K562 (cell line): ENCODE measurements around the gene TEPSIN. TPM values are rescaled to one million over a fixed set of nuclear protein-coding genes. Genes with fewer than 3 reads are reported as not detected.

ENCODE experiments used
- ATAC-seq: fragments of 200-7000 bp; cut with Tn5 transposase; 3 replicates; pipeline ENCODE4 v1.9.1; 2020; ENCODE audit warnings: moderate library complexity
- BruUV-seq: library from RNA; stranded (reverse); fragments of 400-500 nt; replicated peaks from 2 replicates; lab custom pipeline; 2021; lab: Mats Ljungman, UMichigan
- CTCF ChIA-PET: fragments of 300-600 bp; formaldehyde crosslinking; extraction: SDS; loops from one replicate; lab custom pipeline; 2021; ENCODE audit warnings: low intra/inter-chr PET ratio; lab: Yijun Ruan, JAX
- POLR2A ChIA-PET: fragments of 300-600, 350-650 bp; sonication (Branson Sonifier 250); formaldehyde crosslinking; extraction: SDS; loops from one replicate; lab custom pipeline; 2021; ENCODE audit warnings: antibody characterized with exemption, inconsistent platforms; lab: Yijun Ruan, JAX
- DNase-seq, 4 experiments: peaks; one replicate each; pipeline versions ENCODE4 v3.0.0 to v3.0.0-alpha.2; 2011 to 2018; ENCODE audit warnings: low spot score in 3 of 4, mixed read lengths in 3 of 4; ENCODE audit errors: extremely low read depth in 1 of 4
- FAIRE-seq: peaks from 2 replicates; lab custom pipeline; 2011; peaks lifted over from hg19 to GRCh38; lab: Jason Lieb, UNC
- H2AFZ ChIP-seq: 2 replicates; pipeline ENCODE4 v1.6.0; 2011; ENCODE audit warnings: low read depth, low read length, control low read depth, inconsistent platforms
- H3K27ac ChIP-seq: fragments of 200-600 bp; 3 replicates; pipeline ENCODE4 v1.8.0; 2011; ENCODE audit warnings: low read depth, mild to moderate bottlenecking, control low read depth, inconsistent platforms, low read length, moderate library complexity, mixed read lengths; ENCODE audit errors: extremely low read depth
- H3K27me3 ChIP-seq, 2 experiments: fragments of 300-600 bp in 1 of 2; 2 replicates in 1 of 2; 3 replicates in 1 of 2; pipeline versions ENCODE4 v1.6.0 to v1.8.0; 2011; ENCODE audit warnings: inconsistent platforms in 2 of 2, low read length in 2 of 2, mild to moderate bottlenecking in 1 of 2, mixed read lengths in 1 of 2, moderate library complexity in 1 of 2; ENCODE audit not compliant: control insufficient read depth in 2 of 2, insufficient read depth in 2 of 2
- H3K36me3 ChIP-seq: fragments of 300-600 bp; 3 replicates; pipeline ENCODE4 v1.8.0; 2011; ENCODE audit warnings: mild to moderate bottlenecking, low read length, inconsistent platforms; ENCODE audit not compliant: control insufficient read depth, insufficient read depth
- H3K4me1 ChIP-seq, 2 experiments: fragments of 200-600 bp in 1 of 2; replicated peaks in 1 of 2; 2 replicates in 1 of 2; 3 replicates in 1 of 2; pipeline versions ENCODE4 v1.5.1 to v1.8.0; 2011; ENCODE audit warnings: inconsistent platforms in 2 of 2, low read length in 2 of 2, mild to moderate bottlenecking in 1 of 2, mixed read lengths in 1 of 2, moderate library complexity in 1 of 2; ENCODE audit not compliant: control insufficient read depth in 2 of 2, insufficient read depth in 2 of 2
- H3K4me2 ChIP-seq: 2 replicates; pipeline ENCODE4 v1.6.1; 2011; ENCODE audit warnings: low read length, control low read depth, inconsistent platforms, mixed read lengths; ENCODE audit not compliant: insufficient read depth
- H3K4me3 ChIP-seq: fragments of 200-600 bp; sonication (generic), shearing (Covaris generic); 2 replicates; pipeline ENCODE4 v1.5.1; 2016; ENCODE audit warnings: control low read depth, inconsistent platforms
- H3K79me2 ChIP-seq: fragments of 200-600 bp; 3 replicates; pipeline ENCODE4 v1.8.0; 2011; ENCODE audit warnings: low read length, inconsistent platforms; ENCODE audit not compliant: control insufficient read depth, insufficient read depth
- H3K9ac ChIP-seq, 2 experiments: 2 replicates each; pipeline versions ENCODE4 v1.6.0 to v1.6.1; 2011; ENCODE audit warnings: low read depth in 2 of 2, low read length in 2 of 2, control low read depth in 1 of 2, inconsistent platforms in 1 of 2, mild to moderate bottlenecking in 1 of 2, mixed read lengths in 1 of 2; ENCODE audit not compliant: insufficient read depth in 1 of 2
- H3K9me1 ChIP-seq: one replicate; pipeline ENCODE4 v1.6.0; 2011; ENCODE audit warnings: inconsistent platforms, mild to moderate bottlenecking, low read length, moderate library complexity; ENCODE audit not compliant: control insufficient read depth, insufficient read depth
- H3K9me3 ChIP-seq: replicated peaks from 2 replicates; pipeline ENCODE4 v1.5.1; 2011; ENCODE audit warnings: low read depth, low read length, inconsistent platforms; ENCODE audit not compliant: control insufficient read depth, insufficient read depth
- H4K20me1 ChIP-seq: replicated peaks from 2 replicates; pipeline ENCODE4 v1.6.1; 2011; ENCODE audit warnings: low read length, inconsistent platforms, mixed read lengths; ENCODE audit not compliant: control insufficient read depth, insufficient read depth
- C11orf30 ChIP-seq: fragments of 450-650 bp; IDR thresholded peaks from 2 replicates; pipeline ENCODE4 v1.6.1; 2016; ENCODE audit warnings: low read depth, mild to moderate bottlenecking
- CC2D1A ChIP-seq: fragments of 450-650 bp; IDR thresholded peaks from 2 replicates; pipeline ENCODE4 v1.6.1; 2017; ENCODE audit warnings: mild to moderate bottlenecking
- FOS ChIP-seq: IDR thresholded peaks from 3 replicates; pipeline ENCODE4 v1.6.1; 2011; ENCODE audit not compliant: insufficient read length; ENCODE audit errors: extremely low read depth
- HDAC3 ChIP-seq: fragments of 450-650 bp; IDR thresholded peaks from 2 replicates; pipeline ENCODE4 v1.6.1; 2018; ENCODE audit warnings: borderline replicate concordance, mild to moderate bottlenecking, moderate library complexity; ENCODE audit not compliant: partially characterized antibody
- KLF6 ChIP-seq: fragments of 250-450 bp; sonication (Bioruptor Pico); IDR thresholded peaks from 2 replicates; pipeline ENCODE4 v1.4.0; 2020; ENCODE audit warnings: mild to moderate bottlenecking, moderate library complexity, borderline replicate concordance
- MCM2 ChIP-seq: fragments of 450-650 bp; IDR thresholded peaks from 2 replicates; pipeline ENCODE4 v1.6.1; 2017; ENCODE audit warnings: low read depth, mild to moderate bottlenecking
- TRIM24 ChIP-seq, 2 experiments: fragments of 450-650 bp; IDR thresholded peaks; 2 replicates each; pipeline ENCODE4 v1.6.1; 2016
- YBX1 ChIP-seq: fragments of 450-650 bp; IDR thresholded peaks from 2 replicates; pipeline ENCODE4 v1.7.1; 2016; ENCODE audit warnings: mild to moderate bottlenecking
- ZNF165 ChIP-seq: fragments of 250-450 bp; sonication (Bioruptor Pico); IDR thresholded peaks from 2 replicates; pipeline ENCODE4 v1.4.0; 2020; ENCODE audit warnings: borderline replicate concordance
- whole genome bisulfite sequencing: fragments of 100-300 bp; shearing (Covaris generic); methylation state at CpG from one replicate; pipeline ENCODE4 v1.1.6; 2016; ENCODE audit warnings: low coverage, mixed read lengths; ENCODE audit not compliant: insufficient coverage; ENCODE audit errors: missing lambda C conversion rate; 5-methylcytosine and 5-hydroxymethylcytosine counted together
- in situ Hi-C: fragments of 300-500 bp; cut with MboI; formaldehyde crosslinking; loops from 4 replicates; pipeline ENCODE4 v1.15.0; 2018; ENCODE audit warnings: inconsistent platforms, mixed read lengths
- intact Hi-C: fragments of 100-400 bp; cut with micrococcal nuclease; formaldehyde crosslinking; loops from 2 replicates; pipeline ENCODE4 v1.14.2; 2022
- polyA plus RNA-seq, 8 experiments: library from polyadenylated mRNA; depleted of rRNA in 4 of 8; stranded (reverse) in 5 of 8; unstranded in 3 of 8; fragments of >200 nt; fragmentation: Nextera tagmentation in 2 of 8; fragmentation: Illumina TruSeq in 1 of 8; extraction: Ambion mirVana in 2 of 8; extraction: Trizol in 1 of 8; gene quantifications; 2 replicates each; pipeline versions ENCODE4 v1.2.1 to v1.2.3, GENCODE V29; 2011 to 2014; ENCODE audit warnings: inconsistent platforms in 1 of 8, missing spikeins in 1 of 8
- total RNA-seq, 7 experiments: library from RNA; depleted of rRNA in 6 of 7; stranded (reverse); fragments of >200 nt in 6 of 7; fragmentation: Illumina TruSeq in 2 of 7; extraction: Trizol in 2 of 7; gene quantifications; 2 replicates each; pipeline versions ENCODE4 v1.2.1 to v1.2.3, GENCODE V29; 2011 to 2021; ENCODE audit warnings: low replicate concordance in 1 of 7
- TF ChIP-seq, protein P1 (sequence below), 2 experiments: fragments of 450-650 bp in 1 of 2; sonication (generic) in 1 of 2; formaldehyde crosslinking; conservative IDR thresholded peaks; 2 replicates each; pipeline versions ENCODE4 v1.4.0 to v1.8.1; 2020 to 2022; ENCODE audit warnings: mild to moderate bottlenecking in 1 of 2, missing genetic modification reagents in 1 of 2

The TEPSIN gene
- total and polyA plus RNA-seq, 9 of the 15 experiments (the other 6 are each of a cell fraction or from before 2014, with no cell fraction given) = 0.80 to 29.8 (median 5.3) TPM

DNA sequence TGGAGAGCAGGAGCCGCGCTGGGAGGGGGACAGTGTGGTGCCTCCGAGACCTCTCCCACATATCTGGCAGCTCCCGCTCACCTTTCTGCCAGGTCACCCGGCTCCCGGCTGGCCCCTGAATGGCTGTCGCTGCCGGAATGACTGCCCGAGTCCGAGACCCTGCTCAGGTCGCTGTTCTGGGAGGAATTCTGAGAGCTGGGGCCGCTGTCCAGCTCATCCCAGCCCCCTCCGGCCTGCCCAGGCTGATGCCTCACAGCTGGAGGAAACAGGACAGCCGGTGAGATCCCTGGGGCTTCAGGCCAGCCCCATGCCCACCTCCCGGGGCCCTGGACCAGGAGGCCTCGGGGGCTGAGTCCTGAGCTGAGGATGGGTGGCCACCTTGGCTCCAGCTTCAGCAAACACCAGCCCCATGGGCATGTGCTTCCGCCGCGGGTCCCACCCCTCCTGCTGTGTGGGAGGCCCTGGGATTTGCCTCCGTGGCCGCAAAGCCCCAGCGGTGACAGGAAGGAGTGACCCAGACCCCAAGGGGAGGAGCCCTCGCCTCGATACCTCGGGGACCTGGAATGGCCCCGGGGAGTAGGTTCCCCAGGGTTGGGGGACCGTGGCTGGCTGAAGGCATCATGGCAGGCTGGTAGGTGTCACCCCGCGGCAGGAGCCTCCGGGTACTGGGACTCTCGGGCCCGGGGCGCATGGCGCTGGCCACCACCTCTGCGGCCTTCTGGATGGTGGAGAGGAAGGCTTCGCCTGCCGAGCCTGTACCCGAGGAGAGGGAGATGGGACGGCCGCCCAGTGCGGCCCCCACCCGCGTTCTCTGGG, 6.9 kb downstream of the TEPSIN start:
- H3K4me3 ChIP-seq = no peak overlapping the region
- WGBS = 87% methylated on average over 23 of the region's 43 CpGs
- H4K20me1 ChIP-seq = peaks cover 32% of the 10 kb centered on the region
- no peaks in the 10 kb centered on the region for H3K27me3 ChIP-seq
- H3K9me3 ChIP-seq = no peaks in the 10 kb centered on the region
- ChIA-PET POLR2A (interaction anchor here (0.6 to 1.0 kb wide), 2 partner anchors 9 to 490 kb away, joined by 3 to 5 read pairs; no protein-coding TSS in a partner anchor), CTCF (no interaction called here)
- in situ Hi-C loops (loop anchor here (25.0 kb wide), 1 partner anchor 95 kb away; no protein-coding TSS in a partner anchor), intact Hi-C loops (loop anchor here (10.0 kb wide), 1 partner anchor 217 kb away; no protein-coding TSS in a partner anchor)
- no peak for DNase-seq
- H3K36me3 ChIP-seq = peaks cover 29% of the 10 kb centered on the region; the same call in 2 of the 3 replicates
- ATAC-seq = no peak
- no peak overlapping the region for H3K27ac ChIP-seq
- H3K79me2 ChIP-seq = no peaks in the 10 kb centered on the region; the same call in 2 of the 3 replicates
- H3K9ac ChIP-seq = peak overlapping the region in 1 of 2 experiments; percentile 45; a peak in 2 of 4 replicates
- TF ChIP-seq, protein P1, sequence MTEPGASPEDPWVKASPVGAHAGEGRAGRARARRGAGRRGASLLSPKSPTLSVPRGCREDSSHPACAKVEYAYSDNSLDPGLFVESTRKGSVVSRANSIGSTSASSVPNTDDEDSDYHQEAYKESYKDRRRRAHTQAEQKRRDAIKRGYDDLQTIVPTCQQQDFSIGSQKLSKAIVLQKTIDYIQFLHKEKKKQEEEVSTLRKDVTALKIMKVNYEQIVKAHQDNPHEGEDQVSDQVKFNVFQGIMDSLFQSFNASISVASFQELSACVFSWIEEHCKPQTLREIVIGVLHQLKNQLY (CRISPR knock-in tag; conservative IDR thresholded peaks at IDR 0.05) = no peak
- TF ChIP-seq C11orf30 (no peak), HDAC3 (no peak), ZNF165 (CRISPR knock-in tag) (no peak), TRIM24 (IDR thresholded peaks at IDR 0.05) (no peak), YBX1 (no peak), MCM2 (no peak), FOS (no peak), KLF6 (CRISPR knock-in tag) (no peak), CC2D1A (no peak)
- H2AFZ ChIP-seq = no peak overlapping the region
- BruUV-seq = no TSS peak
- peaks cover 9% of the 10 kb centered on the region for H3K9me1 ChIP-seq
- no peak overlapping the region for H3K4me2 ChIP-seq
- peaks cover 25 to 73% of the 10 kb centered on the region in 2 experiments for H3K4me1 ChIP-seq
- FAIRE-seq = no peak
